Inflammatory macrophage treated with lipopolysaccharide for 4 hours (primary cell): ENCODE results near the gene RPA1.
"Not testable (repeated sequence)": the region's sequence is repeated elsewhere in the genome, so short reads cannot be mapped to it uniquely, and the experiment has no call there.

Experiments
- DNase-seq: peaks from one replicate; pipeline ENCODE4 v3.0.0-alpha.2; 2020

The RPA1 gene

GRCh38 chr17:1829592-1830257 is at the start of gene RPA1, which contains the start of gene SMYD4:
TSS of gene RPA1 (plus strand) at chr17:1830005. CDS start at chr17:1830094, 89 bp downstream.
TSS of gene SMYD4 (minus strand) at chr17:1829902. CDS start at chr17:1827994, 1,908 bp downstream.
- DNase-seq, result peak; percentile 89

GRCh38 chr17:1782171-1782567 is 47.6 kb upstream of the RPA1 start:
- no peak for DNase-seq

GRCh38 chr17:1783271-1783670 is 46.5 kb upstream of the RPA1 start:
- DNase-seq, result peak; percentile 50

DNA sequence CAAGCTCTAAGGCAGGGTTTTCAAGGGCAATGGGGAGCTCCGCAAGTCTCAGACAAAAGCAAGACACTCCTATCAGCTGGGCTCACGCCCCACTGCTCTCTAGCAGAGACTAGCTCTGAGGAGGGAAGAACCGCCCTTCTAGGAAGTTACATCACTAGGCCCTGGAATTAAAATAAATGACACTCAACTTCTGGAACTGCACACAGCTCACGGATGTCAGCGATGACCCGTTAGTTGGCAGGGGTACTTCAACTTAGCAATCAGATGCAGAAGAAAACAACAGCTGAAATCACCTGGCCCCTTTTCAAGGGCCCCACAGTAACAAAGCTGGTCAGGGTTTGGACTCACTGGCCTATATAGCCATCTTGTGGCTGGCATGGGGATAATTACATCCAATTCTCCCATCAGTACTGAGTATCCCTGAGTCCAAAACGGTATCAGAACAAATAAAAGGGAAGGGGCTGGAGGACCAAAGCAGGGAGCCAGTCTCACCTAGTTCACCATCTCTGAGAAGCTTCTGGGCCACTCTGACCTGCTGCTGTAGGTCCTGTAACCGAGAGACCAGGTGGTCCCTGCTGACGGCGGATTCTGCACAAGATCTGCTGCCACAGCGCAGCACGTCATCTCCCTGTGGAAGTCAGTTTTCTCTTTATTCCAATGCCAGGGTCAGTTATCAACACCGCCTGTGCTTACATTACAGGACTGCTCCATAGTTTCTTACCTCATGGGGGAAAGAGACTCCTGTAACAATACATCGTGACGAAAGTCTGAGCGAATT is 45.8 kb upstream of the RPA1 start:
- DNase-seq, result peak; percentile 85

GRCh38 chr17:1785930-1786329 is 43.9 kb upstream of the RPA1 start:
- no peak for DNase-seq

DNA sequence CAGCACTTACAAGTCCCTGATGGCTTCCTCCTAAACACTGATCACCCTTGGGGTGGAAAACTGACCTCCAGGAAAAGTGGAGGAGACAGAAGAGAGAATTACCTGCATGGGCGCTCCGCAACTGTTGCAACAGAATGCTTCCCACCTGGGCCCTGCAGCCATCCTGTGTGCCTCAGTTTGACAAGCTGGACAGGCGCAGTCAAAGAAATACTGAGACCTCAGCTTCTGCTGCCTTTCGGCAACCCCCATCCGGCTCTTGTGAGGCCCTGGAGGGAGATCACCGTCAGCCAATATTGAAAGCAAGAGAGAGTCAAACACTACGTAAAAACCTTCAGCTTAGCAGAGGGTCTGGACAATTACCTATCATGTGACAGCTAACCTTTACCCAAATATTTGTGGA is 43.1 kb upstream of the RPA1 start:
- no peak for DNase-seq

GRCh38 chr17:1787301-1787902 is 42.4 kb upstream of the RPA1 start:
- no peak for DNase-seq

DNA sequence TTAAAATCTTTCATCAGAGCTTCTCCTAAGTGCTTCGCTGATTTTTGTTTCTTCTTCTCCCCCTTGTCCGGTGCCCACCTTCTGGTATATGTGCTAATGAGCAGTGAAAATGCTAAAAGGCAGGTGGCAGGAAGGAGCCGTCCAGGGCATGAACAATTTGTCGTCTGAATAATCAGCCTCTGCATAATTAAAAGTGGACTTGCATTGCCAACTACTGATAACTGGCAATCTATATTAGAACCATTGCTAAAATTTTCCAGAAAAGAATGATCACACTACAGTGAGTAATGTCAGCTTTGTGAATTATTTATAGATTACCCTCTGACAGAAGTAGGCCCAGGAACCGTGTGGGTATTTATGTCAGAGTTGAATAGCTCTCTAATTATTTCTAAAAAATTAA is 39.9 kb upstream of the RPA1 start:
- DNase-seq, result peak; percentile 15

GRCh38 chr17:1792495-1793446 is 37.0 kb upstream of the RPA1 start:
- no peak for DNase-seq

GRCh38 chr17:1793447-1793806 is 36.4 kb upstream of the RPA1 start:
- no peak for DNase-seq

DNA sequence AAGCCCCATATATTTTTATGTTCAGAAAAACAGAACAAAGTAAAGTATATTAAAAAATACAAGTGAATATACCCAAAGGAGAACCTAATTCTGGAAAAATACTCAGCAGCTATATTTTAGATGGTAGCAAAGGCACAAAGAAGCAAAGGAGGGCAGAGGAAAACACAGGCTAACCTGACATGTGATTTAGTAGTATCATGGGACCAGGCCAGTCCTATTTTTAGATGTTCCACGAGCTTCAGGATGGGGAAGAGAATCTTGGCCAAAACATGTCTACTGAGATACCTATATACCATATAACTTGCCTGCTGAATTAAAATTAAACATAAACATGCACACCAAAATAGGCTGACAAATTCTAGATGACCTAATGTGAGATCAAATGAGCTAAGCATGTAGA is 33.0 kb upstream of the RPA1 start:
- DNase-seq, result peak; percentile 32

- DNase-seq, result no peak
Measured at GRCh38 chr17:1797323-1797722, 32.5 kb upstream of the RPA1 start.

DNA sequence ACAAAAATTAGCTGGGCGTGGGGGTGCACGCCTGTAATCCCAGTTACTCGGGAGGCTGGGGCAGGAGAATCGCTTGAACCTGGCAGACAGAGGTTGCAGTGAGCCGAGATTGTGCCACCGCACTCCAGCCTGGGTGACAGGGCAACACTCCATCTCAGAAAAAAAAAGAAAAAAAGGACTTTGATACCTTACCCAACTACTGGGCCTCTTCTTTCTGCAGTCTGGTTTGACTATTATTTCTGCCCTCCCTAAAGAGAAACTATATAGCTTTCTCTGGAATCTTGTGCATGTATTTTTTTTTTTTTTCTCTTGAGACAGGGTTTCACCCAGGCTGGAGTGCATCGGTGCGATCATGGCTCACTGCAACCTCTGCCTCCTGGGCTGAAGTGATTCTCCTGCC is 32.0 kb upstream of the RPA1 start:
- not testable (repeated sequence) for DNase-seq

GRCh38 chr17:1800240-1800639 is 29.6 kb upstream of the RPA1 start:
- no peak for DNase-seq

DNA sequence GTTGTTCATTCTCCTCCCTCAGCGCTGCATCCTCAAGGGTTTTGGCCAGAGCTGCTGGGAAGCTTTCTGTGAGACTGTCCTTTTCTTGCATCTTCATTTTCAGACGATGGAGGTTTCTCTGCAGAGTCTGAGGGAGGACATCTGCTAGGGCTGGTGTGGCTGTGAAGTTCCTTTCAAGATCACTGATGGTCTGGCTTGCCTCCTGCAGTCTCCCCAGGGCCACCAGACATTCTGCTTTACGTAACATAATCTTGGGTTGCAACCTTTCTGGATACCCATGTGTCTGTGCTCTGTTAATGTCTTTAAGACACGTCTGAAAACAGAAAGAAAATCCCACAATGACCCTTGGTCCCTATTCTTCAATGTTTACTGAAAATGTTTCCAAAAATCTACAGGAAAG is 29.1 kb upstream of the RPA1 start:
- no peak for DNase-seq

DNA sequence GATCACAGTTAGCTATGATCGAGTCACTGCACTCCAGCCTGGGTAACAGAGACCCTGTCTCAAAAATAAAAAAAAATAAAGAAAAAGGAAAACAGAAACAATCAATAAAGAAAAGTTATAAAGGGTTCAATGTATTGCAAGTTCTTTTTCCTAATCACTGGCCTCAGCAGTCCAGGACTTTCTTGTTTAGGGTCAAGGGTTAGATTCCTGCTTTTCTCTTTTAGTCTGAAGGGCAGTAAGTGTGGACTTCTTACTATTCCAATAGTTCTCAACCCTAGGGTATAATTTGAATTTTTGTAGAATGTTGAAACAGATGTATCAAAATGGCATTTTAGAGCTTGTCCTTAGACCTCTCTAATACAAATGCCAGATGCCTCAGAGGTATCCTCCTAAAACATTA is 27.4 kb upstream of the RPA1 start:
- DNase-seq, result no peak

GRCh38 chr17:1803280-1803679 is 26.5 kb upstream of the RPA1 start:
- DNase-seq, result no peak

DNA sequence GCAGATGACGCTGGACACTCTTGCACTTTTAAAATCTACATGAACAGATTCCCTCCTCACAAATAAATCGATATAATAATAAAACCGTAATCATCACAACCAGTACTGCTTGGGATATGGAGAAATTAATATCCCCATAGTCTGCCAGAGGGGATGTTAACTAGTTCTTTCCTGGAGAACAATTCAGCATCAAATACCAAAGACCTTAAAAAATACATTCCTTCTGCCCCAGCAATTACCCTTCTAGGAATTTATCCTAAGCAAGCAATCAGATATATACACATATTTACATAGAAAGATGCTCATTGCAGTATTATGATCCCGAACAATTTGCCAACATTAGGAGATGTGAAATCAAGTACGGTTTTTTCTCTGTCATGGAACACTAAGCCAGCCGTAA is 21.9 kb upstream of the RPA1 start:
- no peak for DNase-seq

- no peak for DNase-seq
Measured at GRCh38 chr17:1808644-1809043, 21.2 kb upstream of the RPA1 start.

- not testable (repeated sequence) for DNase-seq
Measured at GRCh38 chr17:1809815-1810214, 20.0 kb upstream of the RPA1 start.

GRCh38 chr17:1810450-1811103 is 19.2 kb upstream of the RPA1 start:
- no peak for DNase-seq

- no peak for DNase-seq
Measured at GRCh38 chr17:1813088-1813487, 16.7 kb upstream of the RPA1 start.
